ENCODE results near the gene SLC30A5.
"Not testable (repeated sequence)": the region's sequence is repeated elsewhere in the genome, so short reads cannot be mapped to it uniquely, and the experiment has no call there.

DNA sequence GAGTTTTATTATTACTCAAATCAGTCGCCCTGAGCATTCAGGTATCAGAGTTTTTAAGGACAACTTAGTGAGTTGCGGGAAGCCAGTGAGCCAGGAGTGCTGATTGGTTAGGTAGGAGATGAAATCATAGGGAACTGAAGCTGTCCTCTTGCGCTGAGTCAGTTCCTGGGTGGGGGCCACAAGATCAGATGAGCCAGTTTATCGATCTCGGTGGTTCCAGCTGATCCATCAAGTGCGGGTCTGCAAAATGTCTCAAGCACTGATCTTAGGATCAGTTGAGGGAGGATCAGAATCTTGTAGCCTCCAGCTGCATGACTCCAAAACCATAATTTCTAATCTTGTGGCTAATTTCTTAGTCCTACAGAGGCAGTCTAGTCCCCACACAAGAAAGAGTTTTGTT, 48.6 kb upstream of the SLC30A5 start:
- TF ChIP-seq SMAD5 (IDR thresholded peaks at IDR 0.05; ENCODE audit: low read depth); CEBPZ (IDR thresholded peaks at IDR 0.05; ENCODE audit: low read depth, low read length); ZNF274 (IDR thresholded peaks at IDR 0.05; ENCODE audit: insufficient read depth, insufficient read length); E4F1 (IDR thresholded peaks at IDR 0.05; ENCODE audit: borderline replicate concordance, partially characterized antibody); KDM1A (IDR thresholded peaks at IDR 0.05; ENCODE audit: borderline replicate concordance); HDAC2 (IDR thresholded peaks at IDR 0.05); STAT1 (conservative IDR thresholded peaks at IDR 0.05); CEBPB (IDR thresholded peaks at IDR 0.05; ENCODE audit: borderline replicate concordance in 1 of 2, low read depth in 2 of 2, low read length in 2 of 2); REST (IDR thresholded peaks at IDR 0.05; ENCODE audit: low read depth, low read length); POLR2A (IDR thresholded peaks at IDR 0.05; ENCODE audit: low read depth, low read length); RAD21 (IDR thresholded peaks at IDR 0.05; ENCODE audit: insufficient read depth, low read depth, low read length); EED (IDR thresholded peaks at IDR 0.05; ENCODE audit: low read depth); CHD2 (IDR thresholded peaks at IDR 0.05; ENCODE audit: borderline replicate concordance, low read depth, low read length): not testable (repeated sequence)
- TF ChIP-seq, protein P1, sequence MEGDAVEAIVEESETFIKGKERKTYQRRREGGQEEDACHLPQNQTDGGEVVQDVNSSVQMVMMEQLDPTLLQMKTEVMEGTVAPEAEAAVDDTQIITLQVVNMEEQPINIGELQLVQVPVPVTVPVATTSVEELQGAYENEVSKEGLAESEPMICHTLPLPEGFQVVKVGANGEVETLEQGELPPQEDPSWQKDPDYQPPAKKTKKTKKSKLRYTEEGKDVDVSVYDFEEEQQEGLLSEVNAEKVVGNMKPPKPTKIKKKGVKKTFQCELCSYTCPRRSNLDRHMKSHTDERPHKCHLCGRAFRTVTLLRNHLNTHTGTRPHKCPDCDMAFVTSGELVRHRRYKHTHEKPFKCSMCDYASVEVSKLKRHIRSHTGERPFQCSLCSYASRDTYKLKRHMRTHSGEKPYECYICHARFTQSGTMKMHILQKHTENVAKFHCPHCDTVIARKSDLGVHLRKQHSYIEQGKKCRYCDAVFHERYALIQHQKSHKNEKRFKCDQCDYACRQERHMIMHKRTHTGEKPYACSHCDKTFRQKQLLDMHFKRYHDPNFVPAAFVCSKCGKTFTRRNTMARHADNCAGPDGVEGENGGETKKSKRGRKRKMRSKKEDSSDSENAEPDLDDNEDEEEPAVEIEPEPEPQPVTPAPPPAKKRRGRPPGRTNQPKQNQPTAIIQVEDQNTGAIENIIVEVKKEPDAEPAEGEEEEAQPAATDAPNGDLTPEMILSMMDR (IDR thresholded peaks at IDR 0.05 in 2 of 3, conservative IDR thresholded peaks at IDR 0.05 in 1 of 3; ENCODE audit: control insufficient read depth in 2 of 3, extremely low read depth in 1 of 3, insufficient read depth in 1 of 3, low read depth in 3 of 3, low read length in 3 of 3) = not testable (repeated sequence)

All from GM12878 (cell line).